HS-27A (cell line): Measurements from ENCODE around the gene KLHL2.

ENCODE experiments used
- DNase-seq: peaks from one replicate; pipeline ENCODE4 v3.0.0-alpha.2; 2012; ENCODE audit warnings: low read depth, missing footprints

KLHL2 gene

DNA sequence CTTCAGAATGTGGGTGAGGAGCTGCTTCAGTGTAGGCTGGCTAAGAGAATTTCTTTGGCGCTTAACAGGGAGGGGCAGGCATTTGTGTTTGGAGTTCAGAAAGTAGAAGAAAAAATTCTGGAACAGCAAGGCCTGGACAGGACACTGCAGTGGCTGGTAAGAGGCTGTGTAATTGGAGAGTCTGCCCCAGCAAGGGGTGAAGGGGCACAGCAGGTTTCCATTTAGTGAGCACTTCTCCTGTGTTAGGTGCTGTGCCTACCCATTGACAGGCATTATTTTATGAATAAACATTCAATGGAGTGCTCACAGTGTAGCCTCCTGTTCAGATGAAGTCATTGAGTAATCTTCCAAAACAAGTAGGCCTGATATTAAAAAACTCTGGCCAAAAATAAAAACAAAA, 160.8 kb downstream of the KLHL2 start:
- DNase-seq, result no peak

DNA sequence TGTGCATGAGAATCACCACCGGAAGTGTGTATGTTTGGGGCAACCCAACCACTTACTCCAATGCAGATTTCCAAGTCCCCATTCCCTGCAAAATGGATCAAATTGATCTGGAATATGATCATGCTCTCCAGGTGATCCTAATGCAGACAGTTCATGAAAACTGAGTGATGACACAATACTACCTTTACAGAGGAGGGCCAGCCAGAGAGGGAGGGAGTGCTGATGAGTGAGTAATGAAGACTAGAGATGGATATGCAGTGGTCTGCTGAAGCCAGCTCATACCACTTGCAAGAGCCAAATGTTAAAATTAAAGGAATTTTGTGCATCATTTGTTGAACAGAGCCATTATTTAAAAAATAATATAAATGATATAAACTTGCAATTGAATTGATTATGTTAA, 161.2 kb downstream of the KLHL2 start:
- no peak for DNase-seq

DNA sequence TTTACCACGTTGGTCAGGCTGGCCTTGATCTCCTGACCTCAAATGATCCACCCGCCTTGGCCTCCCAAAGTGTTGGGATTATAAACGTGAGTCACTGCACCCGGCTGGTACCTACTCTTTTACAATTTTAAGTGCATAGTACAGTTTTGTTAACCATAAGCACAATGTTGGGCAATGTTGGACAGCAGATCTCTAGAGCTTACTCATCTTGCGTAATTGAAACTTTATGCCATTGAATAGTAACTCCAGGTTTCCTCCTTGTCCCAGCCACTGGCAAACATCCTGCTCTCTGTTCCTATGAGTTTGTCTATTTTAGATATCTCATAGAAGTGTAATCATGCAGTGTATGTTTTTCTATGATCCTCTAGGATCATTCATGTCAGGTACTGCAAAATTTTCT, 162.2 kb downstream of the KLHL2 start:
- no peak for DNase-seq

DNA sequence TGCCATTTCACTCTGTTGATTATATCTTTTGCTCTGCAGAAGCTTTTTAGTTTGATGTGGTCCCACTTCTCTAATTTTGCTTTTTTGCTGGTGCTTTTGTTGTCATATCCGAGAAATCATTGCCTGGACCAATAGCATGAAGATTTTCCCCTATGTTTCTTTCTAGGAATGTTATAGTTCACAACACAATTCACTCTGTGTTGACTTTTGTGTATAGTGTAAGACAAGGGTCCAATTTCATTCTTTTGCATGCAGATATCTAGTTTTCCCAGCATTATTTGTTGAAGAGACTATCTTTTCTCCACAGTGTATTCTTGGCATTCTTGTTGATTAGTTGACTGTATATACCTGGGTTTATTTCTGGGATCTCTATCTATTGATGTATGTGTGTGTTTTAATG, 163.2 kb downstream of the KLHL2 start:
- DNase-seq, result no peak
